Measurements from ENCODE around the gene KCNIP1. TPM values are rescaled to one million over a fixed set of nuclear protein-coding genes. Genes with fewer than 3 reads are reported as not detected.

KCNIP1 gene
- total and polyA plus RNA-seq, 2 of the 13 experiments (the other 11 are each of a cell fraction or from before 2014, with no cell fraction given) = not detected

GRCh38 chr5:170470275-170470674 is 33.5 kb upstream of the KCNIP1 start (continued):
- TF ChIP-seq ZNF225 (CRISPR knock-in tag; IDR thresholded peaks at IDR 0.05) (no peak), SMYD3 (CRISPR knock-in tag; IDR thresholded peaks at IDR 0.05) (no peak), ZNF710 (CRISPR knock-in tag; IDR thresholded peaks at IDR 0.05; ENCODE audit: borderline replicate concordance) (no peak), HNRNPLL (IDR thresholded peaks at IDR 0.05; ENCODE audit: low read depth, low read length, poor library complexity, severe bottlenecking) (no peak)

- no peak overlapping the region for H2AFZ ChIP-seq (ENCODE audit: low read length)
- DNase-seq (ENCODE audit: low spot score) (no peak), ATAC-seq (no peak), FAIRE-seq (no peak)
- 15% methylated on average over 8 of the region's 8 CpGs for WGBS (ENCODE audit: low lambda C conversion rate)
- no peak overlapping the region for H3K27ac ChIP-seq (ENCODE audit: extremely low read length, insufficient read depth, low read length)
- TF ChIP-seq CSRNP1 (CRISPR knock-in tag; IDR thresholded peaks at IDR 0.05) = no peak
- TF ChIP-seq ZBTB33 (CRISPR knock-in tag; IDR thresholded peaks at IDR 0.05) = no peak
- no peak for TF ChIP-seq PBX2 (CRISPR knock-in tag; IDR thresholded peaks at IDR 0.05)
- TF ChIP-seq SETDB1 (CRISPR knock-in tag; IDR thresholded peaks at IDR 0.05; ENCODE audit: borderline replicate concordance) = no peak
- TF ChIP-seq HES4 (CRISPR knock-in tag; IDR thresholded peaks at IDR 0.05; ENCODE audit: borderline replicate concordance) = no peak
- no peak for TF ChIP-seq HNF4A (CRISPR knock-in tag; IDR thresholded peaks at IDR 0.05)
- no peak for TF ChIP-seq NR3C1 (CRISPR knock-in tag; IDR thresholded peaks at IDR 0.05)
- no peak for TF ChIP-seq ZNF891 (CRISPR knock-in tag; IDR thresholded peaks at IDR 0.05)
- TF ChIP-seq SRSF1 (optimal IDR thresholded peaks at IDR 0.05; ENCODE audit: low read depth, low read length) = no peak
- TF ChIP-seq ZNF839 (CRISPR knock-in tag; IDR thresholded peaks at IDR 0.05; ENCODE audit: borderline replicate concordance) = no peak
- no peak for TF ChIP-seq ZFP36L1 (CRISPR knock-in tag; IDR thresholded peaks at IDR 0.05)
- H3K36me3 ChIP-seq (replicated peaks in 1 of 2; ENCODE audit: control insufficient read depth in 1 of 2, insufficient read depth in 2 of 2, low read length in 2 of 2) = no peaks in the 10 kb centered on the region
- ChIA-PET POLR2A (no interaction called here), CTCF (ENCODE audit: low intra/inter-chr PET ratio, low total read pairs) (no interaction called here)
- peaks cover 0 to 15% of the 10 kb centered on the region in 2 experiments; a peak in 1 of 5 replicates for H3K27me3 ChIP-seq (ENCODE audit: control insufficient read depth in 1 of 2, insufficient read depth in 2 of 2, low read length in 2 of 2)
- no peaks in the 10 kb centered on the region for H3K4me1 ChIP-seq (ENCODE audit: insufficient read depth, low read length)
- intact Hi-C loops (cut with micrococcal nuclease; ENCODE audit: unreplicated experiment) = no loop called here
- no peak overlapping the region for H3K4me3 ChIP-seq (replicated peaks in 1 of 3; ENCODE audit: insufficient read depth in 1 of 3, low read depth in 2 of 3, low read length in 3 of 3)
- no peaks in the 10 kb centered on the region for H3K9me3 ChIP-seq (ENCODE audit: low read length)
- BruUV-seq (replicated peaks) = no TSS peak
- in situ Hi-C loops (cut with HindIII; ENCODE audit: extremely low pct_ligation_motif_present, low pct_unique_long_range_greater_than_20kb) = no loop called here
- no peaks in the 10 kb centered on the region for H3K79me2 ChIP-seq (ENCODE audit: insufficient read depth, low read length)
- H4K20me1 ChIP-seq (ENCODE audit: insufficient read depth, low read length) = no peaks in the 10 kb centered on the region
- H3K9ac ChIP-seq (ENCODE audit: insufficient read depth, low read depth, low read length) = no peak overlapping the region
- no peak overlapping the region for H3K4me2 ChIP-seq (ENCODE audit: low read depth, low read length)
Observed at GRCh38 chr5:170470808-170471404, 32.9 kb upstream of the KCNIP1 start.

Measured in HepG2 (cell line).